Testis (tissue), 3 donors: Measurements from ENCODE around the gene TRAPPC12. TPM values are rescaled to one million over a fixed set of nuclear protein-coding genes. Genes with fewer than 3 reads are reported as not detected.

ENCODE experiments used
- DNase-seq: peaks from one replicate; pipeline ENCODE4 v3.0.0-alpha.2; 2019
- H3K27ac ChIP-seq, 2 donors: fragments of 200-600 bp; sonication (generic); one replicate each; pipeline ENCODE4 v1.5.1; 2019
- H3K27me3 ChIP-seq: fragments of 200-600 bp; sonication (generic); one replicate; pipeline ENCODE4 v1.5.1; 2019
- H3K36me3 ChIP-seq: fragments of 200-600 bp; sonication (generic); one replicate; pipeline ENCODE4 v1.5.1; 2017; ENCODE audit warnings: low read depth; ENCODE audit errors: missing control alignments
- H3K4me1 ChIP-seq: fragments of 200-600 bp; sonication (generic); one replicate; pipeline ENCODE4 v1.5.1; 2019
- H3K4me3 ChIP-seq, 2 donors: fragments of 200-600 bp; sonication (generic); one replicate each; pipeline ENCODE4 v1.5.1; 2017 to 2019
- H3K9me3 ChIP-seq: fragments of 200-600 bp; sonication (generic); one replicate; pipeline ENCODE4 v1.5.1; 2017
- CTCF ChIP-seq, 3 experiments: fragments of 450-650 bp in 2 of 3; fragments of 200-600 bp in 1 of 3; sonication (generic) in 1 of 3; IDR thresholded peaks; one replicate each; pipeline ENCODE4 v1.5.1; 2016 to 2019; ENCODE audit warnings: antibody characterized with exemption in 3 of 3, mild to moderate bottlenecking in 2 of 3, moderate library complexity in 1 of 3
- POLR2A ChIP-seq: fragments of 450-650 bp; IDR thresholded peaks from one replicate; pipeline ENCODE4 v1.6.1; 2017; ENCODE audit warnings: antibody characterized with exemption, mild to moderate bottlenecking, moderate library complexity
- WGBS, 2 donors: methylation state at CpG; one replicate each; pipeline ENCODE4 v1.1.5; 2018; 5-methylcytosine and 5-hydroxymethylcytosine counted together
- intact Hi-C: fragments of 100-400 bp; cut with DNase I; formaldehyde crosslinking; loops from one replicate; pipeline ENCODE4 v1.15.1; 2023; ENCODE audit warnings: low total_unique reads
- polyA plus RNA-seq: library from polyadenylated mRNA; stranded (reverse); fragments of 350-450 nt; fragmentation: Illumina TruSeq; extraction: RNeasy Lipid Tissue Mini Kit (QIAGEN cat#74804); gene quantifications from one replicate; pipeline ENCODE4 v1.2.3, GENCODE V29; 2014; ENCODE audit warnings: low read depth, low replicate concordance; ENCODE audit not compliant: insufficient read depth
- total RNA-seq, 2 donors: library from RNA; depleted of rRNA; stranded (reverse); fragments of >200 nt; gene quantifications; one replicate each; pipeline ENCODE4 v1.2.3, GENCODE V29; 2016

TRAPPC12 gene
- total and polyA plus RNA-seq, 3 donors from 2014 or later, result 172 to 406 (median 236) TPM

- 65% methylated on average over 4 of the region's 4 CpGs for WGBS, 2 donors
- no peaks in the 10 kb centered on the region for H3K36me3 ChIP-seq
- no peaks in the 10 kb centered on the region for H3K27me3 ChIP-seq
- no peak overlapping the region for H3K4me3 ChIP-seq
- peak overlapping the region in 1 of 2 donors; percentile 58 for H3K27ac ChIP-seq
- peaks cover 12% of the 10 kb centered on the region for H3K4me1 ChIP-seq
- intact Hi-C loops, result no loop called here
- H3K9me3 ChIP-seq, result no peaks in the 10 kb centered on the region
- peak; percentile 11 for DNase-seq
- TF ChIP-seq CTCF (IDR thresholded peaks at IDR 0.05) (no peak), POLR2A (no peak)
These were observed 144.1 kb downstream of the TRAPPC12 start for GRCh38 chr2:3523551-3524041.

GRCh38 chr2:3526871-3527270 lies 147.4 kb downstream of the TRAPPC12 start:
- WGBS, 2 donors, result 91 to 92% methylated on average over 20 to 22 of the region's 22 CpGs
- Histone ChIP-seq H3K27ac (no peak overlapping the region), H3K4me3 (no peak overlapping the region), H3K36me3 (no peaks in the 10 kb centered on the region), H3K27me3 (no peaks in the 10 kb centered on the region), H3K4me1 (peaks cover 12% of the 10 kb centered on the region), H3K9me3 (no peaks in the 10 kb centered on the region)
- TF ChIP-seq POLR2A (no peak), CTCF (IDR thresholded peaks at IDR 0.05) (no peak)
- intact Hi-C loops, result no loop called here
- DNase-seq, result no peak

- no peak overlapping the region for H3K4me3 ChIP-seq
- H3K27ac ChIP-seq, result no peak overlapping the region
- peaks cover 8% of the 10 kb centered on the region for H3K4me1 ChIP-seq
- H3K9me3 ChIP-seq, result no peaks in the 10 kb centered on the region
- DNase-seq, result peak; percentile 26
- TF ChIP-seq POLR2A, result no peak
- no peak for TF ChIP-seq CTCF (IDR thresholded peaks at IDR 0.05)
- 57 to 72% methylated on average over 7 to 40 of the region's 40 CpGs for WGBS, 2 donors
- H3K27me3 ChIP-seq, result no peaks in the 10 kb centered on the region
- H3K36me3 ChIP-seq, result no peaks in the 10 kb centered on the region
- intact Hi-C loops, result no loop called here
These were observed 148.6 kb downstream of the TRAPPC12 start for GRCh38 chr2:3527886-3528785.

Other genes starting within 250 kb of the TRAPPC12 start
- gene EIPR1, start 1.9 kb upstream of the TRAPPC12 start, total RNA-seq, result 10 to 100 TPM; 32.1 to 40.2 TPM
- gene EIPR1, start 1.9 kb upstream of the TRAPPC12 start, polyA plus RNA-seq, result 31.5 TPM
- gene ADI1, start 139.8 kb downstream of the TRAPPC12 start, total RNA-seq, result 10 to 100 TPM; 41.6 to 52.5 TPM
- 41.1 TPM for gene ADI1, start 139.8 kb downstream of the TRAPPC12 start, polyA plus RNA-seq
- 10 to 100 TPM; 23.5 to 24.6 TPM for gene RNASEH1, start 178.6 kb downstream of the TRAPPC12 start, total RNA-seq
- gene RNASEH1, start 178.6 kb downstream of the TRAPPC12 start, polyA plus RNA-seq, result 19.5 TPM
- gene RPS7, start 195.6 kb downstream of the TRAPPC12 start, total RNA-seq, result 100 to 1,000 TPM; 728 to 906 TPM
- 989 TPM for gene RPS7, start 195.6 kb downstream of the TRAPPC12 start, polyA plus RNA-seq
- gene COLEC11, start 215.4 kb downstream of the TRAPPC12 start, total RNA-seq, result 10 to 100 TPM; 15.4 to 15.8 TPM
- gene COLEC11, start 215.4 kb downstream of the TRAPPC12 start, polyA plus RNA-seq, result 12.7 TPM